ENCODE results near the gene WBP1L. TPM values are rescaled to one million over a fixed set of nuclear protein-coding genes. Genes with fewer than 3 reads are reported as not detected.

WBP1L gene
- total RNA-seq, 1 donor from 2014 or later = 29.6 TPM

GRCh38 chr10:102856758-102857424 is 113.1 kb downstream of the WBP1L start:
- H3K4me3 Mint-ChIP-seq (ENCODE audit: unreplicated experiment) = no peak overlapping the region
- peaks cover 2% of the 10 kb centered on the region for H3K9me3 Mint-ChIP-seq (ENCODE audit: unreplicated experiment)
- no peaks in the 10 kb centered on the region for H3K36me3 Mint-ChIP-seq (ENCODE audit: unreplicated experiment)
- no peak for TF ChIP-seq CTCF (IDR thresholded peaks at IDR 0.05; ENCODE audit: partially characterized antibody, unreplicated experiment)
- H3K27me3 Mint-ChIP-seq (ENCODE audit: unreplicated experiment) = peaks cover 7% of the 10 kb centered on the region
- no peak for DNase-seq
- H3K27ac Mint-ChIP-seq (ENCODE audit: unreplicated experiment) = peak overlapping the region; percentile 28
- peaks cover 10% of the 10 kb centered on the region for H3K4me1 Mint-ChIP-seq (ENCODE audit: low read depth, unreplicated experiment)

- DNase-seq = no peak
- Mint-ChIP-seq H3K27me3 (ENCODE audit: unreplicated experiment) (peaks cover 3% of the 10 kb centered on the region), H3K9me3 (ENCODE audit: unreplicated experiment) (peaks cover 4% of the 10 kb centered on the region), H3K27ac (ENCODE audit: unreplicated experiment) (no peak overlapping the region), H3K4me1 (ENCODE audit: low read depth, unreplicated experiment) (peaks cover 10% of the 10 kb centered on the region), H3K4me3 (ENCODE audit: unreplicated experiment) (no peak overlapping the region), H3K36me3 (ENCODE audit: unreplicated experiment) (no peaks in the 10 kb centered on the region)
- no peak for TF ChIP-seq CTCF (IDR thresholded peaks at IDR 0.05; ENCODE audit: partially characterized antibody, unreplicated experiment)
Observed at GRCh38 chr10:102859911-102860310, 116.2 kb downstream of the WBP1L start.

- peaks cover 3% of the 10 kb centered on the region for H3K27me3 Mint-ChIP-seq (ENCODE audit: unreplicated experiment)
- H3K9me3 Mint-ChIP-seq (ENCODE audit: unreplicated experiment) = peaks cover 2% of the 10 kb centered on the region
- H3K4me3 Mint-ChIP-seq (ENCODE audit: unreplicated experiment) = no peak overlapping the region
- TF ChIP-seq CTCF (IDR thresholded peaks at IDR 0.05; ENCODE audit: partially characterized antibody, unreplicated experiment) = no peak
- H3K27ac Mint-ChIP-seq (ENCODE audit: unreplicated experiment) = no peak overlapping the region
- no peaks in the 10 kb centered on the region for H3K36me3 Mint-ChIP-seq (ENCODE audit: unreplicated experiment)
- no peaks in the 10 kb centered on the region for H3K4me1 Mint-ChIP-seq (ENCODE audit: low read depth, unreplicated experiment)
- DNase-seq = no peak
Observed at GRCh38 chr10:102863660-102864059, 119.9 kb downstream of the WBP1L start.

GRCh38 chr10:102865620-102866019 is 121.9 kb downstream of the WBP1L start:
- no peak for DNase-seq
- H3K36me3 Mint-ChIP-seq (ENCODE audit: unreplicated experiment) = no peaks in the 10 kb centered on the region
- H3K9me3 Mint-ChIP-seq (ENCODE audit: unreplicated experiment) = peaks cover 10% of the 10 kb centered on the region
- H3K27me3 Mint-ChIP-seq (ENCODE audit: unreplicated experiment) = peaks cover 8% of the 10 kb centered on the region
- no peak overlapping the region for H3K27ac Mint-ChIP-seq (ENCODE audit: unreplicated experiment)
- H3K4me3 Mint-ChIP-seq (ENCODE audit: unreplicated experiment) = no peak overlapping the region
- no peak for TF ChIP-seq CTCF (IDR thresholded peaks at IDR 0.05; ENCODE audit: partially characterized antibody, unreplicated experiment)
- peaks cover 9% of the 10 kb centered on the region for H3K4me1 Mint-ChIP-seq (ENCODE audit: low read depth, unreplicated experiment)

Other genes with a start within 250 kb of the WBP1L start
- gene ACTR1A, start 241.2 kb upstream of the WBP1L start, total RNA-seq (ENCODE audit: unreplicated experiment) = 250 TPM
- 19.9 TPM for gene SUFU, start 240.0 kb upstream of the WBP1L start, total RNA-seq (ENCODE audit: unreplicated experiment)
- gene TRIM8, start 99.5 kb upstream of the WBP1L start, total RNA-seq (ENCODE audit: unreplicated experiment) = 74.8 TPM
- gene ARL3, start 29.6 kb upstream of the WBP1L start, total RNA-seq (ENCODE audit: unreplicated experiment) = 20.3 TPM
- gene SFXN2, start 29.3 kb upstream of the WBP1L start, total RNA-seq (ENCODE audit: unreplicated experiment) = 5.4 TPM
- not detected for gene CYP17A1, start 93.5 kb downstream of the WBP1L start, total RNA-seq (ENCODE audit: unreplicated experiment)
- gene BORCS7, start 110.3 kb downstream of the WBP1L start, total RNA-seq (ENCODE audit: unreplicated experiment) = 9.2 TPM
- gene AS3MT, start 125.5 kb downstream of the WBP1L start, total RNA-seq (ENCODE audit: unreplicated experiment) = 8.3 TPM
- gene CNNM2, start 174.3 kb downstream of the WBP1L start, total RNA-seq (ENCODE audit: unreplicated experiment) = 14.3 TPM

Measured in glutamatergic neuron (in vitro differentiated cells).